OCI-LY3 (cell line): ENCODE data around the gene SRRM4.

Source experiments
- H2AFZ ChIP-seq: fragments of 200-600, 300-600 bp; shearing (Covaris generic); 2 replicates; pipeline ENCODE4 v1.6.0; 2014; ENCODE audit warnings: antibody characterized with exemption, low read depth, low read length
- H3K27ac ChIP-seq: fragments of 200-600, 300-600 bp; sonication (generic); 2 replicates; pipeline ENCODE4 v1.5.1; 2014; ENCODE audit warnings: mild to moderate bottlenecking, low read length, moderate library complexity, mixed read lengths
- H3K27me3 ChIP-seq: fragments of 200-600, 300-600 bp; sonication (generic); 2 replicates; pipeline ENCODE4 v1.6.1; 2014; ENCODE audit warnings: low read depth, low read length, mixed read lengths
- H3K36me3 ChIP-seq: fragments of 200-600, 300-600 bp; sonication (generic); replicated peaks from 2 replicates; pipeline ENCODE3; 2014; ENCODE audit warnings: low read depth, low read length, mixed read lengths
- H3K4me1 ChIP-seq: fragments of 300-600, 200-600 bp; sonication (generic); 2 replicates; pipeline ENCODE4 v1.6.1; 2014; ENCODE audit warnings: low read length, mixed read lengths
- H3K4me2 ChIP-seq: fragments of 200-600, 300-600 bp; sonication (generic); 2 replicates; pipeline ENCODE4 v1.6.1; 2014; ENCODE audit warnings: low read length, mixed read lengths
- H3K4me3 ChIP-seq: fragments of 300-600, 200-600 bp; sonication (generic); 2 replicates; pipeline ENCODE4 v1.5.1; 2014; ENCODE audit warnings: antibody characterized with exemption, mild to moderate bottlenecking, low read length, moderate library complexity
- H3K79me2 ChIP-seq: fragments of 300-600, 200-600 bp; shearing (Covaris generic); 2 replicates; pipeline ENCODE4 v1.6.1; 2014; ENCODE audit warnings: mild to moderate bottlenecking, low read length, mixed read lengths
- H3K9ac ChIP-seq: fragments of 300-600, 200-600 bp; shearing (Covaris generic); 2 replicates; pipeline ENCODE4 v1.6.0; 2014; ENCODE audit warnings: mild to moderate bottlenecking, low read length, moderate library complexity
- H3K9me3 ChIP-seq: fragments of 200-600, 300-600 bp; shearing (Covaris generic); 2 replicates; pipeline ENCODE4 v1.6.1; 2014; ENCODE audit warnings: low read length, mixed read lengths; ENCODE audit not compliant: insufficient read depth
- H4K20me1 ChIP-seq: fragments of 200-600, 300-600 bp; sonication (generic); 2 replicates; pipeline ENCODE4 v1.6.1; 2016; ENCODE audit warnings: low read length, mixed read lengths; ENCODE audit not compliant: insufficient read depth
- CTCF ChIP-seq: fragments of 200-600, 300-600 bp; sonication (generic); IDR thresholded peaks from 2 replicates; pipeline ENCODE4 v1.5.1; 2014; ENCODE audit warnings: antibody characterized with exemption, low read length, low read depth
- EZH2phosphoT487 ChIP-seq: fragments of 200-600 bp; shearing (Covaris generic); IDR thresholded peaks from 2 replicates; pipeline ENCODE4 v1.6.1; 2018; ENCODE audit warnings: antibody characterized with exemption, mixed run types, low read depth

Gene SRRM4

GRCh38 chr12:119088685-119089379 lies 107.5 kb downstream of the SRRM4 start:
- Histone ChIP-seq H2AFZ (no peak overlapping the region), H3K36me3 (no peaks in the 10 kb centered on the region), H3K4me2 (no peak overlapping the region), H4K20me1 (no peaks in the 10 kb centered on the region), H3K27ac (no peak overlapping the region), H3K79me2 (no peaks in the 10 kb centered on the region), H3K4me3 (no peak overlapping the region), H3K4me1 (no peaks in the 10 kb centered on the region), H3K9me3 (no peaks in the 10 kb centered on the region), H3K27me3 (no peaks in the 10 kb centered on the region), H3K9ac (no peak overlapping the region)
- no peak for TF ChIP-seq CTCF
- TF ChIP-seq EZH2phosphoT487 = no peak

GRCh38 chr12:119089380-119090013 lies 108.2 kb downstream of the SRRM4 start:
- no peaks in the 10 kb centered on the region for H3K4me1 ChIP-seq
- no peak overlapping the region for H3K4me3 ChIP-seq
- no peak overlapping the region for H3K9ac ChIP-seq
- no peak overlapping the region for H2AFZ ChIP-seq
- no peak overlapping the region for H3K4me2 ChIP-seq
- H4K20me1 ChIP-seq = no peaks in the 10 kb centered on the region
- H3K27me3 ChIP-seq = 0 out of 2 replicates have a peak, but pooled peaks cover 2% of the 10 kb centered on the region
- no peak overlapping the region for H3K27ac ChIP-seq
- H3K36me3 ChIP-seq = no peaks in the 10 kb centered on the region
- H3K79me2 ChIP-seq = no peaks in the 10 kb centered on the region
- H3K9me3 ChIP-seq = no peaks in the 10 kb centered on the region
- TF ChIP-seq CTCF (no peak), EZH2phosphoT487 (no peak)

- no peaks in the 10 kb centered on the region for H3K4me1 ChIP-seq
These were observed 108.9 kb downstream of the SRRM4 start for GRCh38 chr12:119090276-119090675.

More at GRCh38 chr12:119090276-119090675, 108.9 kb downstream of the SRRM4 start:
- 0 out of 2 replicates have a peak, but pooled peaks cover 5% of the 10 kb centered on the region for H3K27me3 ChIP-seq
- H3K4me2 ChIP-seq = no peak overlapping the region
- no peak overlapping the region for H2AFZ ChIP-seq
- H3K9ac ChIP-seq = no peak overlapping the region
- no peaks in the 10 kb centered on the region for H3K79me2 ChIP-seq
- no peaks in the 10 kb centered on the region for H3K9me3 ChIP-seq
- no peaks in the 10 kb centered on the region for H4K20me1 ChIP-seq
- H3K4me3 ChIP-seq = no peak overlapping the region
- no peaks in the 10 kb centered on the region for H3K36me3 ChIP-seq
- no peak overlapping the region for H3K27ac ChIP-seq
- TF ChIP-seq CTCF (no peak), EZH2phosphoT487 (no peak)
